Activated T-cell treated with anti-CD3 and anti-CD28 coated beads for 1 hour (primary cell): Measurements from ENCODE around the gene SPATC1L.

ENCODE experiments used
- DNase-seq: peaks from one replicate; pipeline ENCODE4 v3.0.0-alpha.2; 2020; ENCODE audit warnings: low read depth

The SPATC1L gene

GRCh38 chr21:46130831-46131587, 53.2 kb downstream of the SPATC1L start:
- DNase-seq: no peak

DNA sequence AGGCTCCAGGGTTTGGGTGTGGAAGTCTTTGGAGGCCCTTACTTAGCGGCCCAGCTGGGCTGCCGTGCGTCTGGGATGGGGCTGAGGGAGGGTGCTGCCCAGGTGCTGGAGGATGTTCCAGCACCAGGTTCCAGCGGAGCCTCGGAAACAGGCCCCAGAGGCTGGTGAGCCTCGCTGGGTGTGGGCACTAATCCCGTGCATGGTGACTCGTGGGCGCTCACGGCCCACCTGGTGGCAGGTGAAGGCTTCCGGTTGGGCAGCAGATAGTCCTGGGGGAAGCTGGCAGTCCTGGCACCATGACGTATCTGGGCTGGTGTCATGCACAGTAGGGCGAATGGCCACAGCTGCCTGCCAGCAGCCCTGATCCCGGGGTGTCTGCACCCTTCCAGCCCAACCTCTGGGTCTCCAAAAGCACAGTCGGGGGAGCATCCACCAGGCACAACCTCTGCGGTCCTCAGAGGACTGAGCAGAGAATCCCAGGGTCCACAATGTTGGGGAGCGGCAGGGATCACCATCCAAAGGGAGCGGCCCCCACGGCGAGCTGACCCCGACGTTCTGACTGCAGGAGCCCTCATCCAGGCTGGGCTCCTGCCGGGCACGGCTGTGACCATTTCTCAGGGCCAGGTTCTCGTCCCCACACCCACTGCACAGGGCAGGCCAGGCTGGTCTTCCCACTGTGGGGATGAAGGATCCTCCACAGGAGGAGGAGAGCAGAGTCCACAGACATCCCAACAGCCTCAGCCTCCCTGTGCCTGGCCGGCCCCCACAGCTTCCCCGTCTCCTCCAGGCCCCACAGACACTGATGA, 54.2 kb downstream of the SPATC1L start:
- no peak for DNase-seq

- no peak for DNase-seq
Observed at GRCh38 chr21:46128933-46129571, 55.2 kb downstream of the SPATC1L start.

- DNase-seq: no peak
Observed at GRCh38 chr21:46128106-46128932, 55.9 kb downstream of the SPATC1L start.

- DNase-seq: no peak
Observed at GRCh38 chr21:46127239-46128105, 56.8 kb downstream of the SPATC1L start.

DNA sequence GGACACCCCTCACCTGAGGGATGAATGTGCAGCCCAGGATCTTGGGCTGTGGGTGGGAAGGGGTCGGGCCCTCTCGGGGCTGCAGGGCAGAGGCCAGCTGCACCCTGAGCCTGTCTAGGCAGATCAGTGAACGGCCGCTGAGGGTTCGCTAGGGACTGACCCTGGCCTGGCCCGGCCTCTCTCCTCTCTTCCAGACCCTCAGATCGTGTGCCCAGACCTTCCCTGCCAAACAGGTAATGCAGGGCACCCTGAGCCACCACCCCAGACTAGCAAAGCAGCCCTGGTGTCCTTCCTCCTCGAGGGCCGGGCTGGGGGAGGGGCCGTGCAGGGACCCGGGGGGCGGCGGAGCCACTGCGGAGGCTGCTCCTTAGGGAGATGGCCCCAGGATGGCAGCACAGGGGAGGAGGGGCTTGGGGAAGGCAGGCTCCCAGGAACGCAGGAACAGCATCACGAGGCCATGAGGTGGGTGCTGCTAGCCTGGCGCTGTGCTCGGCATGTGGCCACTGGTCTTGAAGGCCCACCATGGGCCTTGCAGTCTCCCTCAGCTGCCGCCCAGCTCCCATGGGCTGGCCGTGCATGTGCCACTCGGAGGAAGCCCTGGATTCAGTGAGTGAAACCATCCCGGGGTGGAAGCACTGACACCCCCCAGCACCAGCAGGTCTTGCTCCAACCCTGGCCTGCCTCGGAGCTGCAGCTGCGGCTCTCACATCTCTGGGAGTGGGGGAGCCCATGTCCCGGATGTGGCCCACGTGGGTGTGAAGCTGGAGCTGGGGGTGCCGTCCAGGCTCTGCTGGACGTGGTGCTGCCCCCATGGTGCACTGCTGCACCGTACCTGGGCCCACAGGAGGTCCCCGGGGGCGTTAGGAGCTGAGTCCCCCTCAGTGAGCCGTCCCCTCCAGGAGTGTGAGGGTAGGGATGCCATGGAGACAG, 57.7 kb downstream of the SPATC1L start:
- no peak for DNase-seq

DNA sequence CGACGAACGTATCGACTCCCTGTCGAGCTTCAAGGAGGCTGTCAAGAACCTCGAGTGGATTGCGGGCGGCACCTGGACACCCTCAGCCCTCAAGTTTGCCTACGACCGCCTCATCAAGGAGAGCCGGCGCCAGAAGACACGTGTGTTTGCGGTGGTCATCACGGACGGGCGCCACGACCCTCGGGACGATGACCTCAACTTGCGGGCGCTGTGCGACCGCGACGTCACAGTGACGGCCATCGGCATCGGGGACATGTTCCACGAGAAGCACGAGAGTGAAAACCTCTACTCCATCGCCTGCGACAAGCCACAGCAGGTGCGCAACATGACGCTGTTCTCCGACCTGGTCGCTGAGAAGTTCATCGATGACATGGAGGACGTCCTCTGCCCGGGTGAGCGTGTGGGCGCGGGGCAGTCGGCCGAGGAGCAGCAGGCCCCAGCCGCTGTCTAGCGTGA, 58.4 kb downstream of the SPATC1L start:
- no peak for DNase-seq

- DNase-seq: no peak
Observed at GRCh38 chr21:46124926-46125845, 59.1 kb downstream of the SPATC1L start.

GRCh38 chr21:46124083-46124925, 60.0 kb downstream of the SPATC1L start:
- no peak for DNase-seq

DNA sequence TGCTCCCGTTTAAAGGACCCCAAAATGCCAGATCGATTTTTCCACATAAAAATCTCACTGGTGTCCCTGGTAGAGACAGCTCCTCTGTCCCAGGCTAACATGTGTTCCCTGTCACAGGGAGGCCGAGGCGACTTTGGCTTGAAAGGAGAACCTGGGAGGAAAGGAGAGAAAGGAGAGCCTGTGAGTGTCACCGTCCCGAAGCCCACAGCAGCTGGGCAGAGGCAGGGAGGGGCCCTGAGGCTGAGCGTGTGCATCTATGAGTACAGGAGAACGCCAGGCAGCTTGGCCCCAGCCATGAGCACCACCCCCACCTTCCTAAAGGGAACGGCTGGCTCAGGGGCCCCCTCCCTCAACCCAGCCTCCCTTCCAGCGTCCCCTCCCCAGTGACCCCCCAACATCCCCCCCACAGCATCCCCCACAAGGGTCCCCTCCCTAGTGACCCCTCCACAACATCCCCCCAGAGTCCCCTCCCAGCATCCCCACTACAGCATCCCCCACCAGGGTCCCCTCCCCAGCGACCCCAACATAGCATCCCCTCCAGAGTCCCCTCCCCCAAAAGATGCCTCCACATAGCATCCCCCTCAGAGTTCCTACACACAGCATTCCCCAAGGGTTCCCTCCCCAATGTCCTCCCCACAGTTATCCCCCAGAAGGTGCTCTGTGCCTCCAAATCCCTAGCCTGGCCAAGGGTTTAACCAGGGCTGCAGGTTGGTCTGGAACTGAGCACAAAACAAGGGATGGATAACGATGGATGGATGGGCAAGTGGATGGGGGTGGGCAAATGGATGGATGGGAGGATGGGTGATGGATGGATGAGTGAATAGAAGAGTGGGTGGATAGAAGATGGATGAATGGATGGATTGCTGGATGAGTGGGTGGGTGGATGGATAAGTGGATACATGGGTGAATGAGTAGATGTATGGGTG, 61.2 kb downstream of the SPATC1L start:
- DNase-seq: no peak

DNA sequence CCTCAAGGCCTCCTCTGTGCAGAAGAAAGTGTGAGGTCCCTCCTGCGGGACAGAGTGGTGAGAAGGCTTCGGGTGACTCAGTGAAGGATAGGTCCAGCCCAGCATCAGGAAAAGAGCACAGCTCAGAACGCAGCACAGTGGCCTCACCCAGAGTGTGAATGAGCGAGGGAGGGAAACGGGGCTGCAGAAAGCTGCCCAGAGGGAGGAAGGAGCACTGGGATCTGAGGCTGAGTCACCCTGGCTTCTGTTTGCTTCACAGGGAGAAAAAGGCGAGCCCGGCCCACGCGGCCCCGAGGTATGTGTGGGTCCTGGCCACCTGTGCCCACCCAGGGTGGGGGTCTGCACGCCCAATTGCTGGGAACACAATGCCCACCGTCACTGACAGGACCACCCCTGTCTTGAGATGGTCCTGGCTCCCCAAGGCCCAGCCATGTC, 62.0 kb downstream of the SPATC1L start:
- no peak for DNase-seq

GRCh38 chr21:46121286-46122221, 62.7 kb downstream of the SPATC1L start:
- no peak for DNase-seq

DNA sequence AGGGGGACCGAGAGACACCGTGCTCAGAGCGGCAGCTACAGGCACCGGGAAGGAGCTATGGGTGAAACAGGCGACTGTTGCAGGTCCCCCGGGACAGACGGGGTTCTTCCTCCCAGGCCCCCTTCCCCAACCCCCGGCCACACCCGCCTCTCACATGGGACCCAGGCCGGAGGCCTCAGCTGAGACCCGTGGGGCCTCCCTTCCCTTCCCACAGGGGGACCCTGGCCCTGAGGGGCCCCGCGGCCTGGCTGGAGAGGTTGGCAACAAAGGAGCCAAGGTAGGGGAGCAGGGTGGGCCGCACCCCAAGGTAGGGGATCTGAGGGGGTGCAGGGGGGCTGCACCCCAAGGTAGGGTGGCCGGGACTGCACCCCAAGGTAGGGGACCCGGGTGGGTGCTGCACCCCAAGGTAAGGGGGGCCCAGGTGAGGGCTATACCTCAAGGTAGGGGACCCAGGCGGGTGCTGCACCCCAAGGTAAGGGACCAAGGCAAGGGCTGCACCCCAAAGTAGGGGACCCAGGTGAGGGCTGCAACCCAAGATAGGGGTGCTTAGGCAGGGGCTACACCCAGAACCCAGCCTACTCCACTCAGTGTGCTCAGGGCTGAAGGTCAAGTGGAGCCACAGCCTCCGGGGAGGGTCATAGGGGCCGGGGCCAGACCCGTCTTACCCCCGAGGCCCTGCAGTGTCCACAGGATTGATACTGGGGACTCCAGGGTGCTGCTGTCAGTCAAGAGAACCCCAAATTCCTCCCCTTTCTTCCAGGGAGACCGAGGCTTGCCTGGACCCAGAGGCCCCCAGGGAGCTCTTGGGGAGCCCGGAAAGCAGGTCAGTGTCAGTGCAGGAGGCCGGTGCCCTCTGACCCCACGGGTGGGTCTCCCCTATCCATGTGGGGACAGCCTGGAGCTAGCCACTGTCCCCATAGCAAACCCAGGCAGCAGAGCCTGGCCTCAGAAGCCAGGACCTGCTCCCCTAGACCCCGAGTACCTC, 63.7 kb downstream of the SPATC1L start:
- DNase-seq: no peak

DNA sequence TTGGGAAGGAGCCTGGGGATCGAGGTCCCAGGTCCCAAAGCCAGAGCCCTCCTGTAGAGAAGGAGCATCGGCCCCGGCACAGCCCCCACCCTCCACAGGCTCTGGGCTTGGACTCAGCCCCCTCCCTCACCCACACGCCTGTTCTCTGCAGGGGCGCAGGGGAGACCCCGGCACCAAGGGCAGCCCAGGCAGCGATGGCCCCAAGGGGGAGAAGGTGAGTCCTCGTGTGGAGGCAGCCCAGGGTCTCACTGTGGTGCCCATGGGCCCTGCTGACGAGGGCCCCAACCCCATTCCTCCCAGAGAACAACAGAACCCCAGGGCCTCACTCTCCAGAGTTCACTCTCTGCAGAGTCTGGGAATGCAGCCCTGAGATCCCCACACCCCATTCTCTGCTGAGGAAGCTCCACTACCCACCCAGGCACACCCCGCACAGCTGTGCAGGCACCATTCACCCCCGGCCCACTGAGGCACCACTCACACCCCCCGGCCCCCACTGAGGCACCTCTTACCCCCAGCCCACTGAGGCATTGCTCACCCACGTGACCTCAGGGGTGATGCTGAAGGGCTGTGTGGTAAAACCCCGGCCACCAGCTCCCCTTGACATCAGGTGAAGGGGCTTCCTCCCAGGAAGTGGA, 64.5 kb downstream of the SPATC1L start:
- DNase-seq: no peak
